ENCODE measurements around the gene TBXA2R. TPM values are rescaled to one million over a fixed set of nuclear protein-coding genes. Genes with fewer than 3 reads are reported as not detected.

Gene TBXA2R
- total RNA-seq, 1 donor from 2014 or later, result not detected

DNA sequence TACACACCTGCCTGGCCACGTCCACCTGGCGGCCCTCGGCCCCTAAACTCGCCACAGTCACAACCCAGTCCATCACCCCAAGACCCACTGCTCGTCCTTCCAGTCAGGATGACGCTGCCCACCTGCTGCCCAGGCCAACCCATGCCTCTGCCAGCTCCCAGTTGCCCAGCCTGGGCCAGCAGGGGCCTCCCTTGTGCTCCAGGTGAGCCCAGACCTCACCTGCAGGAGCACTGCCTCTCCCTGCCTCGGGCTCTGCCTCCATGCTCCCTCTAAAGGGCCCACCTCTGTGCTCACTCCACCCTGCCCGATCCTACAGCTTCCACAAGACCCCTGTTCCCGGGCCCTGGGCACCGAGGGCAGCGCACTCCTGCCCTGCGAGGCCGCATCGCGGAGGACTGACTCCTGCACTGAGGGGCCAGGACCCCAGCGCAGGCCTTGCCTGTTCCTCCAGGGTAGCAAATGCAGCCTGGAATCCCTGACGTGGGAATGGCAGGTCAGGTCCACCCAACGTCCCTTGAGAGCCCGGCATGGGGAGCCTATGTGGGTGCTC lies 27.9 kb upstream of the TBXA2R start:
- H3K4me1 Mint-ChIP-seq (ENCODE audit: low read depth, unreplicated experiment), result no peaks in the 10 kb centered on the region
- no peak for DNase-seq
- H3K27ac Mint-ChIP-seq (ENCODE audit: unreplicated experiment), result peak overlapping the region; percentile 48
- TF ChIP-seq CTCF (IDR thresholded peaks at IDR 0.05; ENCODE audit: partially characterized antibody, unreplicated experiment), result no peak
- peaks cover 12% of the 10 kb centered on the region for H3K9me3 Mint-ChIP-seq (ENCODE audit: unreplicated experiment)
- peaks cover under 1% of the 10 kb centered on the region for H3K36me3 Mint-ChIP-seq (ENCODE audit: unreplicated experiment)
- no peak overlapping the region for H3K4me3 Mint-ChIP-seq (ENCODE audit: unreplicated experiment)
- peaks cover 2% of the 10 kb centered on the region for H3K27me3 Mint-ChIP-seq (ENCODE audit: unreplicated experiment)

DNA sequence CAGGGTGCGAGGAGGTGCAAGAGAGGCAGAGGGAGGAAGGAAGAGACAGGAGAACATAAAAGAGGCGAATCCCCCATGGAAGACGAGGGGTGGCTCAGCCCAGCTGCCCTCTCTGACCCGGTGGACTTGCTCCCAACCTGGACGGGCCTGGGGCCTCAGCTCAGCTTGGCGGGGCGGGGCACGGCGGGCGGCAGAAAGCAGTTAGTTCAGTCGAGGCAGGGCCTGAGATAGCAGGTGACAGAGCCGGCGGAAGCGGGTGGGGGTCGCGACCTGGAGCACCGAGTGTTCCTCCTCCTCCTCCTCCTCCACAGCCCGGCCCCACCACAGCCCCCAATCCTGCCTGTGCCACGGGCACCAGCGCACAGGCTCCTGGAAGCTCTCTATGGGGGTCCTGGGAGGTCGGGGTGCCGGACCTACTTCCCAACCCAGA lies 26.9 kb upstream of the TBXA2R start:
- Mint-ChIP-seq H3K36me3 (ENCODE audit: unreplicated experiment) (no peaks in the 10 kb centered on the region), H3K4me3 (ENCODE audit: unreplicated experiment) (no peak overlapping the region), H3K4me1 (ENCODE audit: low read depth, unreplicated experiment) (no peaks in the 10 kb centered on the region), H3K9me3 (ENCODE audit: unreplicated experiment) (peaks cover 13% of the 10 kb centered on the region), H3K27me3 (ENCODE audit: unreplicated experiment) (peaks cover 5% of the 10 kb centered on the region), H3K27ac (ENCODE audit: unreplicated experiment) (no peak overlapping the region)
- DNase-seq, result no peak
- no peak for TF ChIP-seq CTCF (IDR thresholded peaks at IDR 0.05; ENCODE audit: partially characterized antibody, unreplicated experiment)

- no peak for DNase-seq
- no peak for TF ChIP-seq CTCF (IDR thresholded peaks at IDR 0.05; ENCODE audit: partially characterized antibody, unreplicated experiment)
- H3K27me3 Mint-ChIP-seq (ENCODE audit: unreplicated experiment), result peaks cover 4% of the 10 kb centered on the region
Measured at GRCh38 chr19:3632739-3633558, 26.3 kb upstream of the TBXA2R start.

GRCh38 chr19:3632098-3632497 lies 25.4 kb upstream of the TBXA2R start:
- no peak for DNase-seq
- no peak overlapping the region for H3K4me3 Mint-ChIP-seq (ENCODE audit: unreplicated experiment)
- no peaks in the 10 kb centered on the region for H3K4me1 Mint-ChIP-seq (ENCODE audit: low read depth, unreplicated experiment)
- TF ChIP-seq CTCF (IDR thresholded peaks at IDR 0.05; ENCODE audit: partially characterized antibody, unreplicated experiment), result no peak
- peaks cover 4% of the 10 kb centered on the region for H3K27me3 Mint-ChIP-seq (ENCODE audit: unreplicated experiment)
- H3K36me3 Mint-ChIP-seq (ENCODE audit: unreplicated experiment), result no peaks in the 10 kb centered on the region
- H3K27ac Mint-ChIP-seq (ENCODE audit: unreplicated experiment), result no peak overlapping the region
- H3K9me3 Mint-ChIP-seq (ENCODE audit: unreplicated experiment), result peaks cover 13% of the 10 kb centered on the region

More at GRCh38 chr19:3632739-3633558, 26.3 kb upstream of the TBXA2R start:
- no peaks in the 10 kb centered on the region for H3K4me1 Mint-ChIP-seq (ENCODE audit: low read depth, unreplicated experiment)
- no peak overlapping the region for H3K27ac Mint-ChIP-seq (ENCODE audit: unreplicated experiment)
- no peaks in the 10 kb centered on the region for H3K36me3 Mint-ChIP-seq (ENCODE audit: unreplicated experiment)
- no peak overlapping the region for H3K4me3 Mint-ChIP-seq (ENCODE audit: unreplicated experiment)
- H3K9me3 Mint-ChIP-seq (ENCODE audit: unreplicated experiment), result peaks cover 13% of the 10 kb centered on the region
